Gastroesophageal sphincter (tissue), 4 donors: ENCODE data around the gene NFE2. TPM values are rescaled to one million over a fixed set of nuclear protein-coding genes. Genes with fewer than 3 reads are reported as not detected.
A peak's percentile ranks its signal among the peaks of the same experiment; 100 is the strongest.

Source experiments
- ATAC-seq: fragments of 150-250 bp; one replicate; pipeline ENCODE4 v1.9.1; 2016; ENCODE audit warnings: mild to moderate bottlenecking, moderate library complexity
- H3K27ac ChIP-seq, 4 donors: fragments of 200-600 bp; sonication (generic) in 3 of 4; 1 replicate in 3 of 4; 2 replicates in 1 of 4; pipeline ENCODE4 v1.5.1; 2016 to 2019
- H3K27me3 ChIP-seq: fragments of 200-600 bp; sonication (generic); one replicate; pipeline ENCODE4 v1.5.1; 2019
- H3K36me3 ChIP-seq, 2 donors: fragments of 200-600 bp; sonication (generic); one replicate each; pipeline ENCODE4 v1.5.1; 2019; ENCODE audit warnings: control low read depth in 1 of 2
- H3K4me1 ChIP-seq, 3 donors: fragments of 200-600 bp; sonication (generic); 1 replicate in 2 of 3; 2 replicates in 1 of 3; pipeline ENCODE4 v1.5.1; 2016 to 2019; ENCODE audit warnings: control low read depth in 2 of 3
- H3K4me3 ChIP-seq, 2 donors: fragments of 200-600 bp; sonication (generic); one replicate each; pipeline ENCODE4 v1.5.1; 2019; ENCODE audit warnings: mild to moderate bottlenecking in 1 of 2, moderate library complexity in 1 of 2
- H3K9me3 ChIP-seq, 3 donors: fragments of 200-600 bp; sonication (generic); one replicate each; pipeline ENCODE4 v1.5.1; 2017 to 2019; ENCODE audit warnings: control low read depth in 2 of 3
- EP300 ChIP-seq: sonication (generic); formaldehyde crosslinking; IDR thresholded peaks from one replicate; pipeline ENCODE4 v1.6.1; 2017; ENCODE audit warnings: antibody characterized with exemption, mild to moderate bottlenecking
- POLR2A ChIP-seq, 2 donors: fragments of 450-650 bp; IDR thresholded peaks; one replicate each; pipeline ENCODE4 v1.6.1; 2017; ENCODE audit warnings: antibody characterized with exemption in 2 of 2, mild to moderate bottlenecking in 2 of 2, moderate library complexity in 1 of 2
- POLR2AphosphoS5 ChIP-seq: sonication (generic); formaldehyde crosslinking; IDR thresholded peaks from one replicate; pipeline ENCODE4 v1.6.1; 2017; ENCODE audit warnings: antibody characterized with exemption
- WGBS, 2 donors: methylation state at CpG; one replicate each; pipeline ENCODE4 v1.1.5; 2018; ENCODE audit warnings: low coverage in 1 of 2; 5-methylcytosine and 5-hydroxymethylcytosine counted together
- total RNA-seq, 4 donors: library from RNA; depleted of rRNA; stranded (reverse); fragments of >200 nt; gene quantifications; one replicate each; pipeline ENCODE4 v1.1.0, GENCODE V29; 2016
- TF ChIP-seq, protein P1 (sequence below), 4 experiments: fragments of 200-600 bp in 2 of 4; fragments of 450-650 bp in 2 of 4; sonication (generic) in 1 of 4; IDR thresholded peaks; one replicate each; pipeline ENCODE4 v1.5.1; 2017 to 2019; ENCODE audit warnings: antibody characterized with exemption in 4 of 4, mild to moderate bottlenecking in 2 of 4, moderate library complexity in 2 of 4

The NFE2 gene
- total RNA-seq, 4 donors from 2014 or later, result 0.37 to 1.6 (median 0.77) TPM; not detected in 1

DNA sequence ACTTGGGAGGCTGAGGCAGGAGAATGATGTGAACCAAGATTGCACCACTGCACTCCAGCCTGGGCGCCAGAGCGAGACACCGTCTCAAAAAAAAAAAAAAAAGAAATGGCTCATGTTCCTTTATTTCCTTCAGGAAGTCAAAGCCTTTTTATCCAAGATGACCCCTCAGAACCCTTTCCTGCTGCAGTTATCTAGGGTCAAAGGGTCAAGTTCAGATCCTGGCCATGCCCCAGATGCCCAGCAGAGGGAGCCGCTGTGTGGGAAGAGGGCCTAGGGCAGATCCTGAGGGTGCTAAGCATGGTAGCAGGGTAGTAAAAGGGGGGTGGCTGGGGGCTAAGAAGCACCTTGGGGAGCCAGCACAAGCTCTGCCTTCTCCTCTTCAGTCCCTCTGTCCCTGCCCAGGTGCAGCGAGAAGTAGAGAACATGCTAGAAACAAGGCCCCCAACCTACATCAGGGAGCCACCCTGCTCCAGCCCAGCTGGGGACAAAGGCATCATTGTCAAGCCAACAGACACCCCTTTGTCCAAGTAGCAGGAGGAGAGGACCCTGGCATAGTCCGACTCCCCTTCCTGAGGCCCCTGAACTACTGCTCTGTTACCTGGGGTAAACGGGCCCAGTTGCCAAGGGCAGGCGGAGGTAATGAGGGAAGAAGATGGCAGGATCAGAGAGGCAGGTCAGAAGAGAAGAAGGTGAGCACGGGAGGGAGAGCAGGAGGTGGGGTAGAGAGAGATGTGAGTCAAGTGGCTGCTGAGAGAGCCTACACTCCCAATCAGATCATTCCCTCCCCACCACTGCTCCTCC lies 6.5 kb downstream of the NFE2 start:
- WGBS, 2 donors, result 54 to 65% methylated on average over 2 to 4 of the region's 9 CpGs
- H3K9me3 ChIP-seq, result no peaks in the 10 kb centered on the region
- peaks cover 26% of the 10 kb centered on the region for H3K27me3 ChIP-seq
- peak; percentile 55 for ATAC-seq
- no peaks in the 10 kb centered on the region for H3K4me1 ChIP-seq
- H3K27ac ChIP-seq, result no peak overlapping the region
- peaks cover 0 to 3% of the 10 kb centered on the region in 2 donors for H3K36me3 ChIP-seq
- H3K4me3 ChIP-seq, result no peak overlapping the region
- TF ChIP-seq POLR2AphosphoS5, result no peak
- no peak for TF ChIP-seq POLR2A (IDR thresholded peaks at IDR 0.05)
- TF ChIP-seq, protein P1, sequence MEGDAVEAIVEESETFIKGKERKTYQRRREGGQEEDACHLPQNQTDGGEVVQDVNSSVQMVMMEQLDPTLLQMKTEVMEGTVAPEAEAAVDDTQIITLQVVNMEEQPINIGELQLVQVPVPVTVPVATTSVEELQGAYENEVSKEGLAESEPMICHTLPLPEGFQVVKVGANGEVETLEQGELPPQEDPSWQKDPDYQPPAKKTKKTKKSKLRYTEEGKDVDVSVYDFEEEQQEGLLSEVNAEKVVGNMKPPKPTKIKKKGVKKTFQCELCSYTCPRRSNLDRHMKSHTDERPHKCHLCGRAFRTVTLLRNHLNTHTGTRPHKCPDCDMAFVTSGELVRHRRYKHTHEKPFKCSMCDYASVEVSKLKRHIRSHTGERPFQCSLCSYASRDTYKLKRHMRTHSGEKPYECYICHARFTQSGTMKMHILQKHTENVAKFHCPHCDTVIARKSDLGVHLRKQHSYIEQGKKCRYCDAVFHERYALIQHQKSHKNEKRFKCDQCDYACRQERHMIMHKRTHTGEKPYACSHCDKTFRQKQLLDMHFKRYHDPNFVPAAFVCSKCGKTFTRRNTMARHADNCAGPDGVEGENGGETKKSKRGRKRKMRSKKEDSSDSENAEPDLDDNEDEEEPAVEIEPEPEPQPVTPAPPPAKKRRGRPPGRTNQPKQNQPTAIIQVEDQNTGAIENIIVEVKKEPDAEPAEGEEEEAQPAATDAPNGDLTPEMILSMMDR (IDR thresholded peaks at IDR 0.05), result peak in 3 of 4 experiments; percentile 61 to 79 (median 75)

DNA sequence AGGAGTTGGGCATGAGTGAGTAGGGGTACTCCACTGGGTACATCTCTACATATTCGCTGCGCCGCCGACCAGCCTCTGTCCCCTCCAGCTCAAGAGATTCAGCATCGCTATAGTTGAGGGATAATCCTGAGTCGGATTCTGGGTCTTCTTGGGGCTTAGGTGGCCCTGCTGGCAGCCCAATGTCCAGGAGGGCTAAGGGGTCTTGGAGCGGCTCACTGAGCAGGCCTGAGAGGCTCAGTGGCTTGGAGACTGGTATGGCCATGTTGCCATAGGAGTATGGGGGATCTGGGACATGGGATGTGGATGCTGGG lies 7.9 kb downstream of the NFE2 start:
- H3K4me1 ChIP-seq, result peaks cover 0 to under 1% (median 0%) of the 10 kb centered on the region in 3 donors

DNA sequence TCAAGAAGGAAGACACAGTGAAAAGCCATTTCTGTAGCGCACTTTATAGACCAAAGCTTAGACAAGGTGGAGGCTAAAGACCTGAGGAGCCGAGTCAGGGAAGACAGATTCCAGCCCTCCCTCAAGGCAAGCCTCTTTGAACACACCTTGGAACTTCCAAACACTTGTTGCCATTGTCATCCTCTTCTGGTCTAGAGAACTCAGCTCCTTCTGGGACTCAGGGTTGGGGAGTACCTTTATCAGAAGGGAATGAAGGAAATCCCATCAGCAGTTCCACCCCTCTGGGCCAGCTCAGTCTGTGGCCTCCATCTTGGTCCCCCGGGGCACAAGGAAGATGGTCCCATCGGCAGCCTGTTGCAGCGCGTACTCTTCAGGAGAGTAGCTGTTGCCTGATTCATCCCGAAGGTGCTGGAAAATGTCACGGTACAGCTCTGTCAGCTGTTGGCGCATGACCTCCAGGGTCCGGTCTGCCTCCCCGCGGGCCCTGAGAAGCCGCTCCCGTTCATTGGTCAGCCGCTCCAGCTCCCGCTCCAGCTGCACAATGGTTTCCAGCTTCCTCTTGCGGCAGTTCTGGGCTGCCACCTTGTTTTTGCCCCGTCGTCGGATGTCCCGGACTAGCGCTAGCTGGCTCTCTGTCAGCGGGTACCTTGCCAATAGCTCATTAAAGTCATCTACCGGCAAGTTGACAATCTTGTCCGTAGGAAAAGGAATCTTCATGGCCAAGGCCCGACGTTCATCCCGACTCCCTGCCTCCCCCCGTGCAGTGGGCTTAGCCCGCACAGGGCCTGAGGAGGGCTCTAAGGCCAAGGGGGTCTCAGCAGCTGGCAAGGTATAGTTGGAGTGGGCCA lies 8.5 kb downstream of the NFE2 start:
- H3K27ac ChIP-seq, result no peak overlapping the region
- H3K4me1 ChIP-seq, result peaks cover 0 to 6% (median 0%) of the 10 kb centered on the region in 3 donors
- 83 to 95% methylated on average over 1 to 4 of the region's 30 CpGs for WGBS, 2 donors
- H3K27me3 ChIP-seq, result peaks cover 7% of the 10 kb centered on the region
- no peak for TF ChIP-seq POLR2AphosphoS5
- TF ChIP-seq POLR2A (IDR thresholded peaks at IDR 0.05), result no peak
- no peak for TF ChIP-seq EP300
- TF ChIP-seq, protein P1 (IDR thresholded peaks at IDR 0.05), result no peak
- peaks cover 0 to 23% of the 10 kb centered on the region in 2 donors for H3K36me3 ChIP-seq
- no peaks in the 10 kb centered on the region for H3K9me3 ChIP-seq
- H3K4me3 ChIP-seq, result no peak overlapping the region
- no peak for ATAC-seq

More for the DNA sequence above, 7.9 kb downstream of the NFE2 start:
- no peak for ATAC-seq
- peaks cover 0 to 17% of the 10 kb centered on the region in 2 donors for H3K36me3 ChIP-seq
- TF ChIP-seq, protein P1 (IDR thresholded peaks at IDR 0.05), result no peak
- TF ChIP-seq EP300, result no peak
- no peak for TF ChIP-seq POLR2A (IDR thresholded peaks at IDR 0.05)
- TF ChIP-seq POLR2AphosphoS5, result no peak
- no peak overlapping the region for H3K4me3 ChIP-seq
- 98% methylated on average over 5 of the region's 7 CpGs; no CpG with 5 or more reads in 1 of the 2 donors for WGBS, 2 donors
- H3K27ac ChIP-seq, result no peak overlapping the region
- H3K9me3 ChIP-seq, result no peaks in the 10 kb centered on the region
- peaks cover 11% of the 10 kb centered on the region for H3K27me3 ChIP-seq

DNA sequence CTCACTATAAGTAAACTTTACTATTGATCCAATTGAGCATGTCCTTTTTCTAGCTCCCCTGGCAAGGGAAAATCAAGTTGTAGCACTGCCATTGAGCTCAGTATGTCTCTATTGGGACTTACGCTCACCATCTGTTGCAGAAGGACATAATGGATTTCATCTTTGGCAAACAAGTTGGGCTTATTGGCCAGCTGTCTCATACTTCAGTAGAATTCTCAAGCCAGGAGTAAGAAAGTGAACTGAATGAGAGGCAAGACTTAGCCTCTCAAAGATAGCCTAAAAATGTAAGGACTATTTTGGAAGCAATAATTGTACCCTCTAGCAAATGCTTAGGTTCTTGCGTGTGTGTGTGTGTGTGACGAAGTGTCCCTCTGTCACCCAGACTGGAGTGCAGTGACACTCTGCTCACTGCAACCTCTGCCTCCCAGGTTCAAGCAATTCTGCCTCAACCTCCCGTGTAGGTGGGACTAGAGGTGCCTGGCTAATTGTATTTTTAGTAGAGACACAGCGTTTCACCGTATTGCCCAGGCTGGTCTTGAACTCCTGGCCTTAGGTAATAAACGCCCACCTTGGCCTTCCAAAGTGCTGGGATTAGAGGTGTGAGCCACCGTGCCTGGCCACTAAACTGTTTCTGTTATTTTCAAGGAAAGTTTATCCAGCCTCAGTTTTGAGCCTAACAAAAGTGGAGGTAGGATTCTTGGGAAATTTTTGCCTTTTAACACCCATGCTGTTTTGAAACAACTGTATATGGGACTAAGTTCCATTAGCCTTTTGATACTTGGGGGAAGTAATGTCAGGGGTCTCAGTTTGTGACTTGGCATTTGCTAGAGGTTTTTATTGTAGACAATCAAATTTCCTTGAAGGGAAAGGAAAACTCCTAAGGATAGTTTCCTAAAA lies 13.3 kb downstream of the NFE2 start:
- peaks cover 18 to 54% (median 24%) of the 10 kb centered on the region in 3 donors for H3K4me1 ChIP-seq
- ATAC-seq, result no peak
- WGBS, 2 donors, result 49 to 50% methylated on average over 7 of the region's 8 CpGs
- H3K9me3 ChIP-seq, result no peaks in the 10 kb centered on the region
- no peak for TF ChIP-seq EP300
- TF ChIP-seq POLR2AphosphoS5, result no peak
- TF ChIP-seq, protein P1 (IDR thresholded peaks at IDR 0.05), result no peak
- no peak for TF ChIP-seq POLR2A (IDR thresholded peaks at IDR 0.05)
- peaks cover 17 to 71% of the 10 kb centered on the region in 2 donors for H3K36me3 ChIP-seq
- no peak overlapping the region for H3K4me3 ChIP-seq
- no peaks in the 10 kb centered on the region for H3K27me3 ChIP-seq
- no peak overlapping the region for H3K27ac ChIP-seq
